Motor neuron (in vitro differentiated cells): ENCODE data around the gene ELF3. TPM values are rescaled to one million over a fixed set of nuclear protein-coding genes. Genes with fewer than 3 reads are reported as not detected.
"Not testable (repeated sequence)": the region's sequence is repeated elsewhere in the genome, so short reads cannot be mapped to it uniquely, and the experiment has no call there.

ENCODE experiments used
- ATAC-seq, 8 experiments: fragments of 200-7000 bp; cut with Tn5 transposase; replicated peaks in 6 of 8; 2 replicates each; pipeline ENCODE4 v1.8.0; 2021; ENCODE audit warnings: mild to moderate bottlenecking in 8 of 8, moderate library complexity in 8 of 8
- H3K27ac ChIP-seq, 2 donors: fragments of 250-450 bp; sonication (Bioruptor Pico); 2 replicates each; pipeline ENCODE4 v1.9.0; 2021; ENCODE audit warnings: antibody characterized with exemption in 2 of 2, mild to moderate bottlenecking in 2 of 2, moderate library complexity in 1 of 2
- H3K4me1 ChIP-seq, 2 donors: fragments of 250-450 bp; sonication (Bioruptor Pico); replicated peaks in 1 of 2; 2 replicates each; pipeline ENCODE4 v1.6.1; 2021; ENCODE audit warnings: antibody characterized with exemption in 2 of 2, mild to moderate bottlenecking in 2 of 2, moderate library complexity in 1 of 2
- H3K4me3 ChIP-seq, 5 donors: fragments of 250-450 bp; sonication (Bioruptor Pico); 2 replicates each; pipeline ENCODE4 v1.9.0; 2021; ENCODE audit warnings: antibody characterized with exemption in 5 of 5, mild to moderate bottlenecking in 5 of 5, moderate library complexity in 4 of 5
- WGBS, 10 experiments: fragments of 450-650 bp; shearing (Covaris generic); methylation state at CpG; one replicate each; pipeline ENCODE4 v1.0.0; 2022; 5-methylcytosine and 5-hydroxymethylcytosine counted together
- in situ Hi-C, 9 experiments: fragments of 400-800 bp; cut with MboI; loops; one replicate each; pipeline ENCODE4 v1.15.0; 2021; ENCODE audit warnings: low sequenced_read_pairs in 9 of 9, low pct_unique_long_range_greater_than_20kb in 2 of 9; ENCODE audit not compliant: unreplicated experiment in 9 of 9
- total RNA-seq, 8 experiments: library from RNA; unstranded; fragments of 300-600 nt; gene quantifications; 2 replicates each; pipeline versions ENCODE4 v1.2.3 to v1.2.4, GENCODE V29; 2022

Gene ELF3
- total RNA-seq, 8 experiments from 2014 or later: 0.27 to 18.0 (median 2.8) TPM

DNA sequence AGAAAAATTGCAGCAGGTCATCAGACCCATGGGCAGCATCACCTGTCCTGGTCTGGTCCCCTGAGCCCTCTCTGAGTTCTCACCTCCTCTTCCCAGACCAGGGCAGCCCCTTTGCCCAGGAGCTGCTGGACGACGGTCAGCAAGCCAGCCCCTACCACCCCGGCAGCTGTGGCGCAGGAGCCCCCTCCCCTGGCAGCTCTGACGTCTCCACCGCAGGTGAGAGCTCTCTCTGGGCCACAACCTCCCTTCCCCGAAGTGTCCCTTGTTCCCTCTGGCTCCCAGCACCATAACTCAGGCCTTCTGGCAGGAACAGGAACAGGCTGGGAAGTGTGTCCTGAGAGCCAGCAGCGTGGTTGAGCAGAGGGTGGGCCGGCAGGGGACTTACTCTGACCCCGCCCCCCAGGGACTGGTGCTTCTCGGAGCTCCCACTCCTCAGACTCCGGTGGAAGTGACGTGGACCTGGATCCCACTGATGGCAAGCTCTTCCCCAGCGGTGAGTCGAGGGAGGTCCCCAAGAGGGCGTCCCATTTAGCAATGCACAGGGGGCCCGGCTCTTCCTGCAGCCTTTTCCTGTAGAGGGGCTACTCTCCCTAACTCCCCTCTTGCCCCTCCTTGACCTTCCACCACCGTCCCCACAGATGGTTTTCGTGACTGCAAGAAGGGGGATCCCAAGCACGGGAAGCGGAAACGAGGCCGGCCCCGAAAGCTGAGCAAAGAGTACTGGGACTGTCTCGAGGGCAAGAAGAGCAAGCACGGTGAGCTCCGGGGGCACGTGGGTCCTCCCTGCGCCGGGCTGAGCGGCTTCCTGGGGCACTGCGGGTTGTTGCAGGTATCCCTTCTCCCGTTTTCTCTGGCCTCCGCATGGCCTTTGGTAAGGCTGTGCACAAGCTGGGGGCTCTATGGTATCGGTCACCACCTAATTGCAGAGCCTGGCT, 2.4 kb downstream of the ELF3 start:
- in situ Hi-C loops: loop anchor here in 7 of 9 experiments (5.0 to 25.0 kb wide), 4 partner anchors 99 to 112 kb away; partner anchors contain the start of gene GPR37L1 (in 3 of the 7)
- peaks cover 4 to 18% of the 10 kb centered on the region in 2 donors for H3K4me1 ChIP-seq
- WGBS, 10 experiments: 77 to 94% (median 87%) methylated on average over 1 to 18 of the region's 35 CpGs; no CpG with 5 or more reads in 3 of the 10 experiments
- no peak for ATAC-seq
- no peak overlapping the region for H3K27ac ChIP-seq
- H3K4me3 ChIP-seq: no peak overlapping the region

- Histone ChIP-seq H3K4me1 (peaks cover 10 to 26% of the 10 kb centered on the region in 2 donors), H3K4me3 (no peak overlapping the region), H3K27ac (no peak overlapping the region)
- in situ Hi-C loops: loop anchor here in 7 of 9 experiments (5.0 to 25.0 kb wide), 4 partner anchors 99 to 111 kb away; partner anchors contain the start of gene GPR37L1 (in 3 of the 7)
- 77 to 100% (median 88%) methylated on average over 1 to 5 of the region's 12 CpGs; no CpG with 5 or more reads in 5 of the 10 experiments for WGBS, 10 experiments
- no peak for ATAC-seq
Observed at GRCh38 chr1:202013603-202014002, 3.2 kb downstream of the ELF3 start.

DNA sequence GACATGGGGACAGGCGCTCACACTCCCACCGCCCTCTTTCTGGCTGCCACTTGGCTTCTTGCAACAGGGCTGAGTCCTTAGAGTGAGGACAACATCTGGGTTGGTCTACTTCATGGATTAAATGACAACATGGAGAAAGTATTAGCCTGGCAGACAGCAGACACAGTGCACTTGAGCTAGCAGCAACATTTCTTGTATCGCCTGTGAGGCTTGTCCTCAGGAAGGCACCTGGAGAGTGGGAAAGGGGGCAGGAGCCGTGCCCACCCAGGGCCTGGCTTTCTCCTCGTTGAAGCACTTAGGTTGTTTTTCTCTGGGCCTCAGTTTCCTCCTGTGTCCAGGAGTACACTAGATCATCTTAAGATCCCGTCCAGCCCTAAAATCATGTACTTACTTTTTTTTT, 3.7 kb downstream of the ELF3 start:
- no peak for ATAC-seq
- Histone ChIP-seq H3K4me1 (peaks cover 15 to 30% of the 10 kb centered on the region in 2 donors), H3K27ac (no peak overlapping the region), H3K4me3 (no peak overlapping the region)
- 42 to 100% (median 82%) methylated on average over 3 to 6 of the region's 6 CpGs; no CpG with 5 or more reads in 3 of the 10 experiments for WGBS, 10 experiments
- in situ Hi-C loops: loop anchor here in 7 of 9 experiments (5.0 to 25.0 kb wide), 4 partner anchors 98 to 111 kb away; partner anchors contain the start of gene GPR37L1 (in 3 of the 7)

- WGBS, 10 experiments: 40 to 100% (median 87%) methylated on average over 1 to 12 of the region's 17 CpGs; no CpG with 5 or more reads in 4 of the 10 experiments
- Histone ChIP-seq H3K27ac (no peak overlapping the region), H3K4me1 (peaks cover 16 to 28% of the 10 kb centered on the region in 2 donors), H3K4me3 (no peak overlapping the region)
- ATAC-seq: no peak
- in situ Hi-C loops: loop anchor here in 7 of 9 experiments (5.0 to 25.0 kb wide), 4 partner anchors 97 to 110 kb away; partner anchors contain the start of gene GPR37L1 (in 3 of the 7)
Observed at GRCh38 chr1:202014915-202015661, 4.7 kb downstream of the ELF3 start.

GRCh38 chr1:202015662-202015937, 5.2 kb downstream of the ELF3 start:
- WGBS, 10 experiments: 17 to 93% (median 85%) methylated on average over 1 to 3 of the region's 3 CpGs; no CpG with 5 or more reads in 6 of the 10 experiments
- in situ Hi-C loops: loop anchor here in 6 of 9 experiments (10.0 to 25.0 kb wide), 3 partner anchors 97 to 109 kb away; partner anchors contain the start of gene GPR37L1 (in 3 of the 6)
- no peak overlapping the region for H3K27ac ChIP-seq
- no peak for ATAC-seq
- no peak overlapping the region for H3K4me3 ChIP-seq
- peaks cover 14 to 23% of the 10 kb centered on the region in 2 donors for H3K4me1 ChIP-seq

- Histone ChIP-seq H3K27ac (no peak overlapping the region), H3K4me3 (no peak overlapping the region), H3K4me1 (peaks cover 14 to 19% of the 10 kb centered on the region in 2 donors)
- in situ Hi-C loops: loop anchor here in 6 of 9 experiments (10.0 to 25.0 kb wide), 3 partner anchors 96 to 109 kb away; partner anchors contain the start of gene GPR37L1 (in 3 of the 6)
- ATAC-seq: no peak
- 58 to 100% (median 88%) methylated on average over 1 to 9 of the region's 9 CpGs for WGBS, 10 experiments
Observed at GRCh38 chr1:202016022-202016810, 5.8 kb downstream of the ELF3 start.

DNA sequence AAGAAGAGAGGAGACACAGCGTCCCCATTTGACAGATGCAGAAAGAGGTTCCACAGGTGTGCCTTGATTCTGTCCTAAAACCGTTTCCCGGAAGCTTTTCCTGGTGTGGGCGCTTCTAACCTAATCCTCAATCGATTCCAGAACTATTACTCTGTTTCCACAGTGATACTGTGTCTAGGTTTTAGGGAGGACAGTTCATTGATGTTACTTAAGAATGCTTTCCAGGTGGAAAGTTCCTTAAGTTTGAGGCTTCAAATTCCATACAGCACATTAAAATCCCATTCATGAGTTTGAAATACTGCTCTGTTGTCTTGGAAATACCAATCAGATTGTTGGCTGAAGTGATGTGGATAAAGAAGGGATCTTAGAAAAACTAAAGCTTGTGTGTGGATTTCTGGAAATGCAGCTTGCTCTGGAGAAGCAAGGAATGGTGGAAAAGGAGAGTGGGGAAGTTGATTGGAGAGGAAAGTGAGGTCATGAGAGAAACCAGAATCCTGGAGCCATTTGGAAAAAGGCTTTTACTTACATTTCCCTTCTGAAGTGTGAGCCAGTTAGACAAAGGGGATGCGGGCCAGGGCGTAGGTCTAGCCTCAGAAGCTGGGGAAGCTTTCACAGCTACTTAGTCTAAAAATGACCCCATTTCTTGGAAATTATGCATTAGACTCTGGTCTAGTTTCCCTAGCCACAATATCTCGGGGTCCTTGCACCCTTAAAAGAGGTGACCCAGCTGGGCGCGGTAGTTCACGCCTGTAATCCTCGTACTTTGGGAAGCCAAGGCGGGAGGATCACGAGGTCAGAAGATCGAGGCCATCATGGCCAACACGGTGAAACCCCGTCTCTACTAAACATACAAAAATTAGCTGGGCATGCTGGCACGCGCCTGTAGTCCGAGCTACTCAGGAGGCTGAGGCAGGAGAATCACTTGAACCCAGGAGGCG, 6.7 kb downstream of the ELF3 start:
- in situ Hi-C loops: loop anchor here in 6 of 9 experiments (10.0 to 25.0 kb wide), 3 partner anchors 95 to 108 kb away; partner anchors contain the start of gene GPR37L1 (in 3 of the 6)
- 59 to 96% (median 89%) methylated on average over 3 to 21 of the region's 21 CpGs; no CpG with 5 or more reads in 1 of the 10 experiments for WGBS, 10 experiments
- no peak overlapping the region for H3K4me3 ChIP-seq
- no peak for ATAC-seq
- H3K4me1 ChIP-seq: peaks cover 14 to 19% of the 10 kb centered on the region in 2 donors
- no peak overlapping the region for H3K27ac ChIP-seq

GRCh38 chr1:202017749-202018467, 7.5 kb downstream of the ELF3 start:
- Histone ChIP-seq H3K27ac (peak overlapping the region in 1 of 2 donors; percentile 8), H3K4me3 (no peak overlapping the region), H3K4me1 (peaks cover 14 to 19% of the 10 kb centered on the region in 2 donors)
- ATAC-seq: peak in 6 of 8 experiments; percentile 16 to 50 (median 38)
- WGBS, 10 experiments: 37 to 80% (median 44%) methylated on average over 1 to 8 of the region's 18 CpGs; no CpG with 5 or more reads in 3 of the 10 experiments
- in situ Hi-C loops: loop anchor here in 6 of 9 experiments (10.0 to 25.0 kb wide), 3 partner anchors 94 to 107 kb away; partner anchors contain the start of gene GPR37L1 (in 3 of the 6)

DNA sequence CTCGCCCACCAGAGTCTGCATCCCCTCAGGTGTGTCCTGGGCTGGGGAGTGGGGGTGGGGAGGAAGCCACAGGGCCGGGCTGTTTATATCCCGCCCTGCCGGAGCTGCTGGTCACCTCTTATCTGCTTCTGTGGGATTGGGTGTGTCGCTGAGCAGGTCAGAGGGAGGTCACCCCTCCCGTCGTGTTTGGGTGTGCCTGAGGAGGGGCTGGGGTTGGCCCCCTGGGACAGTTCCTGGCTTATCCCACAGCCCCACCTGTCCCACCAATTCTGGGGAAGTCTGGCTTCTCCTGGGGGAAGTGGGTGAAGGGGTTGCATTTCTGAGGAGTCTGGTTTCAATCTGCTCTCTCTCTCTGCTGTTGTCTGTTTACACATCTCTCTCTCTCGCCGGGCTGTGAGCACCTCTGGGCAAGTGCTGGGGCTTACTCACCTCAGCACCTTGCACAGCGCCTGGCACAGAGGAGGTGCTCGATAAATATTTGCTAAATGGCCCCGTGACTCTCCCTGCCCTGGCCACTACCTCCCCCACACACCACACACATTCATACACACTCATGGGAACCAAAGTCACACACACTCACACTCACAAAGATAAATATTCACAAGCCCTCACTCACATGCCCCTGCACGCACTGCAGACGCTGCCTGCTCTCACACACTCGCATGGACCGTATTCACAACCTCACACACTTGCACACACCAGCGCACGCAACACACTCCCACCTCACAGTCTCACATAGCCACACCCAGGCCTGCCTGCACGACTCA, 8.3 kb downstream of the ELF3 start:
- WGBS, 10 experiments: 0 to 89% (median 70%) methylated on average over 1 to 10 of the region's 19 CpGs; no CpG with 5 or more reads in 3 of the 10 experiments
- in situ Hi-C loops: loop anchor here in 6 of 9 experiments (10.0 to 25.0 kb wide), 3 partner anchors 94 to 106 kb away; partner anchors contain the start of gene GPR37L1 (in 3 of the 6)
- peak; percentile 41 to 65 (median 48) for ATAC-seq
- Histone ChIP-seq H3K4me3 (no peak overlapping the region), H3K27ac (peak overlapping the region; percentile 8 to 29), H3K4me1 (peaks cover 14 to 19% of the 10 kb centered on the region in 2 donors)

DNA sequence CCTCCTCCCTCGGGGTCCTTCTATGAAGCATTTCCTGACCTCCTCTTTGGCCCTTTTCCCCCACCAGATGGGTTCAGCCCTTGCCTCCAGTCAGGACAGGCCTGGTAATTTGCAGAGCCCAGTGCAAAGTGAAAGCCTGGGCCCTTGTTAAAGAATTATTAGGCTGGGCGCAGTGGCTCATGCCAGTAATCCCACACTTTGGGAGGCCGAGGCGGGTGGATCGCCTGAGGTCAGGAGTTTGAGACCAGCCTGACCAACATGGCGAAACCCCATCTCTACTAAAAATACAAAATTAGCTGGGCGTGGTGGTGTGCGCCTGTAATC, 8.8 kb downstream of the ELF3 start:
- not testable (repeated sequence) for H3K4me3 ChIP-seq
- in situ Hi-C loops: loop anchor here in 6 of 9 experiments (10.0 to 25.0 kb wide), 3 partner anchors 93 to 106 kb away; partner anchors contain the start of gene GPR37L1 (in 3 of the 6)
- ATAC-seq: peak in 1 of 8 experiments; percentile 31
- 67 to 97% (median 83%) methylated on average over 3 to 7 of the region's 8 CpGs; no CpG with 5 or more reads in 5 of the 10 experiments for WGBS, 10 experiments
- Histone ChIP-seq H3K4me1 (peaks cover 14 to 19% of the 10 kb centered on the region in 2 donors), H3K27ac (peak overlapping the region; percentile 8 to 29)
